ENCODE data around the gene GMCL2.
A peak's percentile ranks its signal among the peaks of the same experiment; 100 is the strongest.
"Not testable (repeated sequence)": the region's sequence is repeated elsewhere in the genome, so short reads cannot be mapped to it uniquely, and the experiment has no call there.

Gene GMCL2

DNA sequence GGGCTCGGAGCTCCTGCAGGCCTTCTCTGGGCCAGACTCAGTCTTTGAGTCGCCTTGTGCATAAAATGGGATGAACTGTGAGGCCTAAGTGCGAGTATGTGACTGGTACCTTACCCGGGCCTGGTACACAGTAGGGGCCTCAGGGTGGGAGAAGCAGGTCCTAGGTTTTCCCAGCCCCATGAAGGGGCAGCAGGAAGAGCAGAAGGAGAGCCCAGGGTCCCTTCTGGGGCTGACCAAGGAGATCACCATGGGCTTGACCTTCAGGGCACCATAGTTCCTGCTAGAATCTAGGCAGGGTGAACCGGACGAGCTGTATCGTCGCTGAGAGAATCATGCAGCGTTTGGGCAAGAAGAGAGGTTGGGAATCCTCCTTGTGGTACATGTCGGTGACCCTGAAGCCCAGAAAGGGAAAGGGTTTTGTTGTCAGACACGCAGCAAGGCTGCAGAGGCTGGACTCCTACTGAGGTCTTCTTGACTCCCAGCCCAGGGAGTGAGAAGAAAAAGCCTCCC lies 45.8 kb upstream of the GMCL2 start:
- H3K4me3 ChIP-seq (ENCODE audit: low read depth, low read length): peak overlapping the region; percentile 91
- TF ChIP-seq, protein P1, sequence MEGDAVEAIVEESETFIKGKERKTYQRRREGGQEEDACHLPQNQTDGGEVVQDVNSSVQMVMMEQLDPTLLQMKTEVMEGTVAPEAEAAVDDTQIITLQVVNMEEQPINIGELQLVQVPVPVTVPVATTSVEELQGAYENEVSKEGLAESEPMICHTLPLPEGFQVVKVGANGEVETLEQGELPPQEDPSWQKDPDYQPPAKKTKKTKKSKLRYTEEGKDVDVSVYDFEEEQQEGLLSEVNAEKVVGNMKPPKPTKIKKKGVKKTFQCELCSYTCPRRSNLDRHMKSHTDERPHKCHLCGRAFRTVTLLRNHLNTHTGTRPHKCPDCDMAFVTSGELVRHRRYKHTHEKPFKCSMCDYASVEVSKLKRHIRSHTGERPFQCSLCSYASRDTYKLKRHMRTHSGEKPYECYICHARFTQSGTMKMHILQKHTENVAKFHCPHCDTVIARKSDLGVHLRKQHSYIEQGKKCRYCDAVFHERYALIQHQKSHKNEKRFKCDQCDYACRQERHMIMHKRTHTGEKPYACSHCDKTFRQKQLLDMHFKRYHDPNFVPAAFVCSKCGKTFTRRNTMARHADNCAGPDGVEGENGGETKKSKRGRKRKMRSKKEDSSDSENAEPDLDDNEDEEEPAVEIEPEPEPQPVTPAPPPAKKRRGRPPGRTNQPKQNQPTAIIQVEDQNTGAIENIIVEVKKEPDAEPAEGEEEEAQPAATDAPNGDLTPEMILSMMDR (IDR thresholded peaks at IDR 0.05; ENCODE audit: control insufficient read depth, extremely low read depth, insufficient read depth): no peak
- DNase-seq (ENCODE audit: low read depth): no peak

DNA sequence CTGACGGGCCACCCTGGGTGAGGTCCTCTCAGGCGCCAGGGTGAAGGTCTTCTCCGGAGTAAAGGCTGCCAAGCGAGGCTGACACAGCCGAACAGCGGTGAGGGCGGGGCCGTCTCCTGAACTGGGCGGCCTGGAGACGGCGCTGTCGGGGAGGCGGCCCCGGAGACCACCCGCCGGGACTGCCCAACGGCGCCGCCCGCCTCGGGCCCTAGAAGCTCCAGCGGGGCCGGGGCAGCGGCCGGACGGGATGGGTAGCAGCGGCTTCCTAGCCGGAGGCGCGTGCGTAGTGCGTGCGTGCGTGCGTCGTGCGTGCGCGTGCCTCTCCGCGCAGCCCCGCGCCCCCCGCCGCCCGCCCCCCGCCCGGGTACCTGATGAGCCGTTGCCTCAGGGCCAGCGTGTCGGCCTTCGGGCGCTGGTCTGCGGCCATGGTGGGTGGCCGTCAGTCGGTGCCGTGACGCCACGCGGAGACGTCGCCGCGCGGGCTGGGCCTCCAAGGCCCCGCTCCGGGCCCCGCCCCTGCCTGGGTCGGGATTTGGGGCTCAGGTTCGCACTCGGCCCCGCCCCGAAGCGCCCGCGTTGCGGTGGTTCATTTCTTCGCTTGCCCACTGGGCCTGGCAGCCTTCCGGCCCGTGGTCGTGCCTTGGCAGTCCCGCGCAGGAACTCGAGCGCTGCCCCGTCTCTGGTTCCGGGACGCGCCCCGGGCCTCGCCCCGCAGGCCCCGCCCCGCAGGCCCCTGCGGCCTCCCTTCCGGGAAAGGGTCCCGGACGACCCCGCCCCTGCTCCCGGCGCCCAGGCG lies 45.2 kb upstream of the GMCL2 start, which contains the start of gene PHYKPL:
PHYKPL (minus strand) TSS at position 679 of the 796 bp plus-strand sequence; CDS start at position 427, 252 bp downstream.
- DNase-seq (ENCODE audit: low read depth): no peak
- H3K4me3 ChIP-seq (ENCODE audit: low read depth, low read length): peak within 1 kb of the TSS; percentile 91
- TF ChIP-seq, protein P1 (IDR thresholded peaks at IDR 0.05; ENCODE audit: control insufficient read depth, extremely low read depth, insufficient read depth): no peak

DNA sequence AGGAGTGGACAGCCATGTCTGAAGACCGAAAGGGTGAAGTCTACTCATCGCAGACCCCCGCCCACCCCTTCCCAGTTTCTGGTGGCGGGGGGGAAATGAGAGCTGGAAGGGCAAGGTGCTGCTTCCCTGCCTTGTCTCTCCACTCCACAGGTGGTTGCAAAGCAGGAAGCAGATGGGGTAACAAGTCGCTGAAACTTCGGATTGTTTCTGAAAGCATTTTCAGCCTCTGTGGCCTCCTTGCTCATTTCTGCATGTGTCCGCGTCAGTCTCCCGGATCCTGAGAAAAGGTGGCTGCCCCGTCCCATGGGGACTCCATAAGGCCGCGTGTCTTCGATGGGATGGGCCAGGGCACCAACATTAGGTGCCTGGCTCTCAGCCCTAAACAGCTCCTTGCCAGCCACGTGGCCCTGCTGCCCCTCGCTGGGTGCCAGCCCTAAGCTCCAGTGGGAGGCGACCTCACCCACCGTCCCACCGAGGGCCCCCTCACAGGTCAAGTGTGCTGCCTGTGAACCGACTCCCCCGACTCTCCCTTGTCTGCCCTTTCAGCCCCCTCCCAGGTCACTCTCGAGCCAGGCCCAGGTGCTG lies 44.5 kb upstream of the GMCL2 start:
- no peak for DNase-seq (ENCODE audit: low read depth)
- TF ChIP-seq, protein P1 (IDR thresholded peaks at IDR 0.05; ENCODE audit: control insufficient read depth, extremely low read depth, insufficient read depth): no peak

DNA sequence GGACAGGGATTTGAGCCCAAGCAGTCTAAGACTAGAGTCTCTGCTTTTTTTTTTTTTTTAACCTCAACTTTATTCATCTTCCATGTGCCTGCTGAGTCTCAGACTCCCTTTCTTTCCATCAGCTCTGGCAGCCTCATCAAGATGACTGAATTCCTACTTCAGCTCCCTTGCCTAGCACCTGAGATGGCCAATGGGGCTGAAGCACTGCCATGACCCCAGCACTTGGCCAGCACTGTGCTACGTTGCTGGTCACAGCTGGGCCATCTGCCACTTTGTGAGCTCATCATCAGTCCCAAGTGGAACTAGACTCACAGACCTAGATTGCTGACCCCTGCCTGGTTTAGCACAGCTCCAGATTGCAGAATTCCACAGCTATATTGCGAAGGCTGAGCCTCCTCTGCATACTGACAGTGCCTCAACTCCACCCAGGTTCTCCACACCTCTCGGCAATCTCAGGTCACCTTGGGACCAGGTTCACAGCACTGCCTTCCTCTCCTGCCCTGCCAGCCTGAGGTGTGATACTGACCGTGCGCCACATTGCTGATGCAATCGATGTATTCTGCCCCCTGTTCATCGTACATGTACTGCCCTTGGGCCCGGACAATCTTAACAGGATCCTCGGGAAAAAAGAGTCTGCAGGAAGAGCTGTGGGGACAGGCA lies 43.8 kb upstream of the GMCL2 start:
- TF ChIP-seq, protein P1 (IDR thresholded peaks at IDR 0.05; ENCODE audit: control insufficient read depth, extremely low read depth, insufficient read depth): no peak
- peak overlapping the region; percentile 91 for H3K4me3 ChIP-seq (ENCODE audit: low read depth, low read length)
- DNase-seq (ENCODE audit: low read depth): peak; percentile 79

More for the DNA sequence above, 44.5 kb upstream of the GMCL2 start:
- H3K4me3 ChIP-seq (ENCODE audit: low read depth, low read length): peak overlapping the region; percentile 91

DNA sequence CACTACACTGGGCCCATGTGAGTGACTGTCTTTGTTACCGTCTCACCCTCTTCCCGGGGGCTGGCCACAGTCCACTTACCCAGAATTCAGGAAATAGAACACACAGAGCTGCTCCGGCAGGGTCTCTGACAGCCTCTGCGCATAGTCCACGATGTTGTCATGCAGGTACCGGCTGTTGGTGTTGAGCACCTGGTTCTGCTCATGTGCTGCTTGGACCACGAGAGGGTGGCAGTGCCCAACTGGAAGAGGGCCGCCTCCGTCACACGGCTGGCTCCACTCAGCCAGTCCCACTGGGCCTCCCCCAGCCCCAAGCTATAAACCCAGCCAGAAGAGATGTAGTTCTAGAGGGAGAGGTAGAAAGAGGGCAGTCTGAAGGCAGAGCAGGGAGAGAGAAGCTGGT lies 42.7 kb upstream of the GMCL2 start:
- no peak overlapping the region for H3K4me3 ChIP-seq (ENCODE audit: low read depth, low read length)
- TF ChIP-seq, protein P1 (IDR thresholded peaks at IDR 0.05; ENCODE audit: control insufficient read depth, extremely low read depth, insufficient read depth): no peak
- no peak for DNase-seq (ENCODE audit: low read depth)

DNA sequence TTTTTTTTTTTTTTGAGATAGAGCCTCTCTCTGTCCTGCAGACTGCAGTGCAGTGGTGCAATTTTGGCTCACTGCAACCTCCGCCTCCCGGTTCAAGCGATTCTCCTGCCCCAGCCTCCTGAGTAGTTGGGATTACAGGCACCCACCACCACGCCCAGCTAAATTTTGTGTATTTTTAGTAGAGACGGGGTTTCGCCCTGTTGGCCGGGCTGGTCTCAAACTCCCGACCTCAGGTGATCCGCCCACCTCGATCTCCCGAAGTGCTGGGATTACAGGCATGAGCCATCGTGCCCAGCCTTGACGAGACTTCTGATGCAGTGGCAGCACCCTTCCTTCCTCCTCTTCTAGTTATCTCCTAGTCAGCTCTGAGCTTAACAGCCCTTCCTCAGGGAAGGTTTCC lies 41.9 kb upstream of the GMCL2 start:
- DNase-seq (ENCODE audit: low read depth); H3K4me3 ChIP-seq (ENCODE audit: low read depth, low read length): not testable (repeated sequence)

DNA sequence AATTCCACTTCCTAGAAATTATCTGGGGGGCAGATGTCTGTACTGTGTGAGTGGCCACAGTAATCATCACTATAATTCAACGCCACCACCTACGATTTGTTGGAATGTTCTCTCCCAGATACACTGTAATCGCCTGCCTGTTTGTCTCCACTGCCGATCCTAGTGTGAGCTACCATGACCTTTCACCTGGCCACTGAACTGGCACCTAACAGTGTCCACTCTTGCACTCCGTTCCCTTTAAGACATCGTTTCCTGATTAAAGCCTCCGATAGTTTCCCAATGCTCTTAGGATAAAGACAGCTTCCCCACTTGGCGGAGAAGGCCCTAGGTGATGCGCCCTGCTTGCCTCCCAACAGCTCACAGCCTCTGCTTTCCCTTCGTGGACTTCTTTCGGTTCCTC lies 41.4 kb upstream of the GMCL2 start:
- H3K4me3 ChIP-seq (ENCODE audit: low read depth, low read length): no peak overlapping the region
- TF ChIP-seq, protein P1 (IDR thresholded peaks at IDR 0.05; ENCODE audit: control insufficient read depth, extremely low read depth, insufficient read depth): no peak
- no peak for DNase-seq (ENCODE audit: low read depth)

All from LNCaP clone FGC (cell line).